ENCODE results near the gene EME2.

EME2 gene

GRCh38 chr16:1745900-1746692 is 26.5 kb upstream of the EME2 start:
- DNase-seq: no peak

- no peak for DNase-seq
Measured at GRCh38 chr16:1746693-1747195, 25.9 kb upstream of the EME2 start.

- DNase-seq: no peak
Measured at GRCh38 chr16:1747934-1748333, 24.7 kb upstream of the EME2 start.

- no peak for DNase-seq
Measured at GRCh38 chr16:1749152-1750117, 23.2 kb upstream of the EME2 start.

GRCh38 chr16:1751946-1752345 is 20.7 kb upstream of the EME2 start:
- DNase-seq: no peak

GRCh38 chr16:1752853-1753252 is 19.8 kb upstream of the EME2 start:
- DNase-seq: no peak

GRCh38 chr16:1754204-1754603 is 18.4 kb upstream of the EME2 start:
- DNase-seq: no peak

- DNase-seq: no peak
Measured at GRCh38 chr16:1757714-1758461, 14.7 kb upstream of the EME2 start.

- DNase-seq: no peak
Measured at GRCh38 chr16:1758923-1759322, 13.7 kb upstream of the EME2 start.

- DNase-seq: no peak
Measured at GRCh38 chr16:1759511-1759910, 13.1 kb upstream of the EME2 start.

- DNase-seq: no peak
Measured at GRCh38 chr16:1760911-1761310, 11.7 kb upstream of the EME2 start.

- DNase-seq: no peak
Measured at GRCh38 chr16:1761751-1762150, 10.9 kb upstream of the EME2 start.

- no peak for DNase-seq
Measured at GRCh38 chr16:1762196-1762878, 10.3 kb upstream of the EME2 start.

- DNase-seq: no peak
Measured at GRCh38 chr16:1762879-1763520, 9.6 kb upstream of the EME2 start.

- no peak for DNase-seq
Measured at GRCh38 chr16:1763521-1764511, 8.8 kb upstream of the EME2 start.

GRCh38 chr16:1764971-1765370 is 7.6 kb upstream of the EME2 start:
- DNase-seq: no peak

- no peak for DNase-seq
Measured at GRCh38 chr16:1765826-1766225, 6.8 kb upstream of the EME2 start.

GRCh38 chr16:1766231-1766630 is 6.4 kb upstream of the EME2 start:
- DNase-seq: no peak

- no peak for DNase-seq
Measured at GRCh38 chr16:1766701-1767100, 5.9 kb upstream of the EME2 start.
